K562 (cell line): ENCODE results near the gene TMEM234. TPM values are rescaled to one million over a fixed set of nuclear protein-coding genes. Genes with fewer than 3 reads are reported as not detected.

Experiments
- BACH1 ChIP-seq: fragments of 200-800 bp; sonication (Bioruptor generic); IDR thresholded peaks from 2 replicates; pipeline ENCODE4 v1.6.1; 2016; ENCODE audit warnings: missing genetic modification characterization, missing compliant biosample characterization
- CREM ChIP-seq: IDR thresholded peaks from 2 replicates; pipeline ENCODE4 v1.6.1; 2014; ENCODE audit warnings: antibody characterized with exemption, low read depth
- FOXP1 ChIP-seq: sonication (generic); formaldehyde crosslinking; IDR thresholded peaks from 2 replicates; pipeline ENCODE4 v1.8.0; 2022; ENCODE audit warnings: mild to moderate bottlenecking, missing genetic modification reagents
- HCFC1 ChIP-seq: IDR thresholded peaks from 2 replicates; pipeline ENCODE4 v1.6.1; 2012; ENCODE audit warnings: low read depth, low read length, improper control_type of control experiment
- JUN ChIP-seq, 2 experiments: sonication (generic) in 1 of 2; formaldehyde crosslinking in 1 of 2; IDR thresholded peaks; 2 replicates each; pipeline versions ENCODE4 v1.6.1 to v1.8.0; 2012 to 2022; ENCODE audit warnings: borderline replicate concordance in 2 of 2, mild to moderate bottlenecking in 2 of 2, improper control_type of control experiment in 1 of 2, low read depth in 1 of 2, low read length in 1 of 2, missing genetic modification reagents in 1 of 2
- JUND ChIP-seq, 2 experiments: IDR thresholded peaks; 2 replicates in 1 of 2; 3 replicates in 1 of 2; pipeline ENCODE4 v1.6.1; 2011; ENCODE audit warnings: borderline replicate concordance in 2 of 2, low read depth in 2 of 2, low read length in 2 of 2, improper control_type of control experiment in 1 of 2, missing biosample characterization in 1 of 2, missing genetic modification characterization in 1 of 2, missing genetic modification reagents in 1 of 2
- MYNN ChIP-seq, 2 experiments: sonication (generic); formaldehyde crosslinking in 1 of 2; IDR thresholded peaks; 2 replicates each; pipeline versions ENCODE4 v1.5.0 to v1.6.1; 2016 to 2020; ENCODE audit warnings: antibody characterized with exemption in 1 of 2, missing genetic modification reagents in 1 of 2
- NKRF ChIP-seq: fragments of 450-650 bp; IDR thresholded peaks from 2 replicates; pipeline ENCODE4 v1.6.1; 2016; ENCODE audit warnings: borderline replicate concordance
- PHF8 ChIP-seq: fragments of 200-600 bp; sonication (generic); IDR thresholded peaks from 2 replicates; pipeline ENCODE4 v1.6.1; 2012; ENCODE audit warnings: mixed run types, mild to moderate bottlenecking, inconsistent platforms, low read length, moderate library complexity, borderline replicate concordance
- RBFOX2 ChIP-seq: fragments of 200-400 bp; formaldehyde crosslinking; IDR thresholded peaks from 2 replicates; pipeline ENCODE4 v1.6.1; 2017; ENCODE audit warnings: low read depth, mild to moderate bottlenecking, low read length, moderate library complexity
- SUPT5H ChIP-seq: fragments of 450-650 bp; IDR thresholded peaks from 2 replicates; pipeline ENCODE4 v1.6.1; 2016
- TBP ChIP-seq: optimal IDR thresholded peaks from 2 replicates; pipeline ENCODE3; 2011; ENCODE audit warnings: low read depth, low read length, improper control_type of control experiment
- ZNF445 ChIP-seq: fragments of 250-450 bp; sonication (Bioruptor Pico); IDR thresholded peaks from 2 replicates; pipeline ENCODE4 v1.4.0; 2020; ENCODE audit warnings: low read depth, mild to moderate bottlenecking, moderate library complexity
- ZNF583 ChIP-seq: fragments of 250-450 bp; sonication (Bioruptor Pico); IDR thresholded peaks from 2 replicates; pipeline ENCODE4 v1.4.0; 2020
- ZNF609 ChIP-seq: sonication (generic); formaldehyde crosslinking; IDR thresholded peaks from 2 replicates; pipeline ENCODE4 v1.8.1; 2023; ENCODE audit warnings: missing genetic modification reagents, mild to moderate bottlenecking, borderline replicate concordance
- polyA plus RNA-seq, 8 experiments: library from polyadenylated mRNA; depleted of rRNA in 4 of 8; stranded (reverse) in 5 of 8; unstranded in 3 of 8; fragments of >200 nt; fragmentation: Nextera tagmentation in 2 of 8; fragmentation: Illumina TruSeq in 1 of 8; extraction: Ambion mirVana in 2 of 8; extraction: Trizol in 1 of 8; gene quantifications; 2 replicates each; pipeline versions ENCODE4 v1.2.1 to v1.2.3, GENCODE V29; 2011 to 2014; ENCODE audit warnings: inconsistent platforms in 1 of 8, missing spikeins in 1 of 8
- total RNA-seq, 7 experiments: library from RNA; depleted of rRNA in 6 of 7; stranded (reverse); fragments of >200 nt in 6 of 7; fragmentation: Illumina TruSeq in 2 of 7; extraction: Trizol in 2 of 7; gene quantifications; 2 replicates each; pipeline versions ENCODE4 v1.2.1 to v1.2.3, GENCODE V29; 2011 to 2021; ENCODE audit warnings: low replicate concordance in 1 of 7
- TF ChIP-seq, protein P1 (sequence below): fragments of 200-800 bp; sonication (Bioruptor generic); IDR thresholded peaks from 2 replicates; pipeline ENCODE4 v1.6.1; 2017; ENCODE audit warnings: missing genetic modification characterization, missing compliant biosample characterization

Gene TMEM234
- total and polyA plus RNA-seq, 9 of the 15 experiments (the other 6 are each of a cell fraction or from before 2014, with no cell fraction given): 5.0 to 12.9 (median 7.6) TPM

DNA sequence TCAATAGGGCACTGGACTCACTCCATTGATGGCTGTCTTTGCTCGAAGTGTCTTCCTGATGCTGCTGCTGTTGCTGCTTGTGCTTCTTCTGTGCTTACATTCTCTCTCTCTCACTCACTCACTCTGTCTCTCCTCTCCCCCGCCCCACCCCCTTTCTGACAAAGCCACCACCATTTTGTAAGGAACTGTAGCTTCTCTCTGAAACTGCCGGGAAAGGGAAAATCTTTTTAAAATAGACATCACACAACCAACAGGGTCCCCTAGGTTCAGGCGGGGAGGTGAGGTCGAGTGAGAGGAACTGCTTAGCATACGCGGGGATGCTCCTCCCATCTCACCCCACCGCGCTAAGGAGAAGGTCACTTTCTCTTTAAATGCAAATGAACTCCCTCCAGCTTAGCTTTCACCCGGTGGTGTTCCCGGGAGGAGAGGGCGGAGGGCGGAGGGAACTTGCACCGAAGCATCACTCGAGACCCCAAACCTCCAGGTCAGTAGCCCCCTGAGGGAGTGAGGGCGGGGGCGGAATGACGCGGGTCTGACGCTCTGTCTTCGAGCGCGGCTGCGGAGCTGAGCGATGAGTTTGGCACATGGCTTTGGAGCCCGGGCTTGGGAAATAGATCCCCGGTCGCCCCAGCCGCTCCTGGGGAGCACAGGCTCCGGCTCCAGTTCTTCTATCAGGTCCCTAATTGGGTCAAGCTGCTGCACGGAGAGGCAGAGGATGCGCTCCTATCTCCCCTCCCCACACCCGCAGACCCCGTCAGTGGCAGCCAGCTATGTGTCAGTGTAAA is 21.7 kb downstream of the TMEM234 start, which contains the start of gene CCDC28B (continued):
- TF ChIP-seq ZNF609 (CRISPR knock-in tag) (0 out of 2 replicates have a peak, but pooled peaks have one; percentile 25), SUPT5H (no peak), HCFC1 (no peak), TBP (peak; percentile 30), FOXP1 (CRISPR knock-in tag) (peak; percentile 80), JUND (IDR thresholded peaks at IDR 0.05; ENCODE audit: borderline replicate concordance, low read depth, low read length) (no peak), JUND (tag; IDR thresholded peaks at IDR 0.05; ENCODE audit: borderline replicate concordance, low read depth, low read length) (peak; percentile 33; the same call in 1 of the 3 replicates), MYNN (IDR thresholded peaks at IDR 0.05) (peak; percentile 7; the same call in 1 of the 2 replicates), MYNN (CRISPR knock-in tag; IDR thresholded peaks at IDR 0.05) (no peak), RBFOX2 (peak; percentile 61), PHF8 (peak; percentile 9; the same call in 1 of the 2 replicates), ZNF583 (CRISPR knock-in tag) (0 out of 2 replicates have a peak, but pooled peaks have one; percentile 54), JUN (IDR thresholded peaks at IDR 0.05; ENCODE audit: borderline replicate concordance, low read depth, low read length) (no peak), JUN (CRISPR knock-in tag; IDR thresholded peaks at IDR 0.05; ENCODE audit: borderline replicate concordance) (peak; percentile 73; the same call in 1 of the 2 replicates), NKRF (peak; percentile 60), BACH1 (tag) (peak; percentile 59; the same call in 1 of the 2 replicates), ZNF445 (CRISPR knock-in tag) (0 out of 2 replicates have a peak, but pooled peaks have one; percentile 44), CREM (peak; percentile 88)
- TF ChIP-seq, protein P1, sequence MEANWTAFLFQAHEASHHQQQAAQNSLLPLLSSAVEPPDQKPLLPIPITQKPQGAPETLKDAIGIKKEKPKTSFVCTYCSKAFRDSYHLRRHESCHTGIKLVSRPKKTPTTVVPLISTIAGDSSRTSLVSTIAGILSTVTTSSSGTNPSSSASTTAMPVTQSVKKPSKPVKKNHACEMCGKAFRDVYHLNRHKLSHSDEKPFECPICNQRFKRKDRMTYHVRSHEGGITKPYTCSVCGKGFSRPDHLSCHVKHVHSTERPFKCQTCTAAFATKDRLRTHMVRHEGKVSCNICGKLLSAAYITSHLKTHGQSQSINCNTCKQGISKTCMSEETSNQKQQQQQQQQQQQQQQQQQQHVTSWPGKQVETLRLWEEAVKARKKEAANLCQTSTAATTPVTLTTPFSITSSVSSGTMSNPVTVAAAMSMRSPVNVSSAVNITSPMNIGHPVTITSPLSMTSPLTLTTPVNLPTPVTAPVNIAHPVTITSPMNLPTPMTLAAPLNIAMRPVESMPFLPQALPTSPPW (CRISPR knock-in tag): peak; percentile 66
